ENCODE results near the gene CMIP.

DNA sequence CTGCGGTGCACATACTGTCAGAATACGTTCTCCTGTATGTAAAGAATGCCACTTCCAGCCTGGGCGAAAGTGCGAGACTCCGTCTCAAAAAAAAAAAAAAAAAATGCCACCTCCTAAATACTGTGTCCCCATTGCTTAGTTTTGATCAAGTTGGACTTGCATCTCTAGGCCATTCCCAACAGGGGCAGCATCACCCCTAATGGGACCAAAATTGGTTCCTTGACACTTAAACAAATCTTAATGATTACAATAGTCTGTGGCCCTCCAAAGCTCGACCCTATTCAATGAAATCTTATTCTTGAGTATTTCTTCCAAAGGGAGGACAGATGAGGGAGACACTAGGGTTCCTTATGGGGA, 179.8 kb downstream of the CMIP start:
- TF ChIP-seq CTCF (IDR thresholded peaks at IDR 0.05) (no peak), POLR2A (IDR thresholded peaks at IDR 0.05) (no peak), POLR2AphosphoS5 (IDR thresholded peaks at IDR 0.05) (no peak), EP300 (IDR thresholded peaks at IDR 0.05; ENCODE audit: low read depth) (no peak)

Measured in transverse colon (tissue), 4 donors.